NB4 (cell line): Measurements from ENCODE around the gene ATG9B.

ENCODE experiments used
- MAX ChIP-seq: IDR thresholded peaks from 2 replicates; pipeline ENCODE4 v1.6.1; 2011; ENCODE audit warnings: low read depth, low read length
- MYC ChIP-seq: IDR thresholded peaks from 2 replicates; pipeline ENCODE4 v1.6.1; 2011; ENCODE audit warnings: low read depth, low read length
- POLR2A ChIP-seq: IDR thresholded peaks from 2 replicates; pipeline ENCODE4 v1.6.1; 2011; ENCODE audit warnings: mild to moderate bottlenecking; ENCODE audit not compliant: insufficient read length; ENCODE audit errors: extremely low read depth
- TF ChIP-seq, protein P1 (sequence below): IDR thresholded peaks from one replicate; pipeline ENCODE4 v1.5.1; 2012; ENCODE audit warnings: low read depth, low read length

DNA sequence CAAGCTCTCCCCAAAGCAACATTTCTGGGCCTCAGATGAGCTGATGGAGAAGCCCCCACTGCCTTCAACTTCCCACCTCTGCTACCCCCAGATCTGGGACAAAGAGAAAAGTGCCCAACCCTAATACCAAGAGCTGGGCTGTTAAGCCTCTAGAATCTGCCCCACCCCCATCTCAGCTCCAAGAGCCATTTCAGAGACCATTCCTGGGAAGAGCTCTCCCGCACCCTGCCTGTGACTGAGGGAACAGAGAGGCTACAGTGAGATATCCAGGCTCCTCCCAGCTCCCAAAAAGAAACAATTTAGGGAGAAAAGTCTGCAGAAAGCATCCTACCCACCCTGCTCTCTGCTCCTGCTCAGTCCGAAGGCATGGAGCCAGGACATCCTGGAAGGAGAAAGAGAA, 43.6 kb downstream of the ATG9B start:
- TF ChIP-seq, protein P1, sequence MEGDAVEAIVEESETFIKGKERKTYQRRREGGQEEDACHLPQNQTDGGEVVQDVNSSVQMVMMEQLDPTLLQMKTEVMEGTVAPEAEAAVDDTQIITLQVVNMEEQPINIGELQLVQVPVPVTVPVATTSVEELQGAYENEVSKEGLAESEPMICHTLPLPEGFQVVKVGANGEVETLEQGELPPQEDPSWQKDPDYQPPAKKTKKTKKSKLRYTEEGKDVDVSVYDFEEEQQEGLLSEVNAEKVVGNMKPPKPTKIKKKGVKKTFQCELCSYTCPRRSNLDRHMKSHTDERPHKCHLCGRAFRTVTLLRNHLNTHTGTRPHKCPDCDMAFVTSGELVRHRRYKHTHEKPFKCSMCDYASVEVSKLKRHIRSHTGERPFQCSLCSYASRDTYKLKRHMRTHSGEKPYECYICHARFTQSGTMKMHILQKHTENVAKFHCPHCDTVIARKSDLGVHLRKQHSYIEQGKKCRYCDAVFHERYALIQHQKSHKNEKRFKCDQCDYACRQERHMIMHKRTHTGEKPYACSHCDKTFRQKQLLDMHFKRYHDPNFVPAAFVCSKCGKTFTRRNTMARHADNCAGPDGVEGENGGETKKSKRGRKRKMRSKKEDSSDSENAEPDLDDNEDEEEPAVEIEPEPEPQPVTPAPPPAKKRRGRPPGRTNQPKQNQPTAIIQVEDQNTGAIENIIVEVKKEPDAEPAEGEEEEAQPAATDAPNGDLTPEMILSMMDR, result no peak
- TF ChIP-seq POLR2A (no peak), MAX (no peak), MYC (no peak)
